Thymus (tissue), 11 donors: Measurements from ENCODE around the gene MCF2L. TPM values are rescaled to one million over a fixed set of nuclear protein-coding genes. Genes with fewer than 3 reads are reported as not detected.

Experiments used
- DNase-seq, 9 donors: peaks; one replicate each; pipeline ENCODE4 v3.0.0-alpha.2; 2013; ENCODE audit warnings: low spot score in 9 of 9, low read depth in 6 of 9, missing footprints in 1 of 9
- H3K27ac ChIP-seq, 2 donors: one replicate each; pipeline ENCODE4 v1.5.1; 2013; ENCODE audit warnings: control low read depth in 1 of 2, low read depth in 1 of 2, low read length in 1 of 2, mild to moderate bottlenecking in 1 of 2, moderate library complexity in 1 of 2
- H3K27me3 ChIP-seq, 2 donors: one replicate each; pipeline ENCODE4 v1.5.1; 2013; ENCODE audit warnings: low read length in 1 of 2; ENCODE audit not compliant: control insufficient read depth in 2 of 2, insufficient read depth in 1 of 2
- H3K36me3 ChIP-seq, 2 donors: one replicate each; pipeline ENCODE4 v1.5.1; 2013; ENCODE audit warnings: low read length in 1 of 2, mild to moderate bottlenecking in 1 of 2, moderate library complexity in 1 of 2; ENCODE audit not compliant: control insufficient read depth in 2 of 2, insufficient read depth in 2 of 2
- H3K4me1 ChIP-seq, 2 donors: one replicate each; pipeline ENCODE4 v1.5.1; 2013; ENCODE audit warnings: low read length in 2 of 2; ENCODE audit not compliant: control insufficient read depth in 2 of 2, insufficient read depth in 2 of 2
- H3K4me3 ChIP-seq, 2 donors: one replicate each; pipeline ENCODE4 v1.5.1; 2013; ENCODE audit warnings: low read length in 2 of 2, control low read depth in 1 of 2, mild to moderate bottlenecking in 1 of 2
- H3K9me3 ChIP-seq, 2 donors: one replicate each; pipeline ENCODE4 v1.5.1; 2013; ENCODE audit warnings: low read length in 1 of 2, mild to moderate bottlenecking in 1 of 2; ENCODE audit not compliant: control insufficient read depth in 2 of 2, insufficient read depth in 1 of 2
- WGBS: extraction: QIAGEN DNeasy Blood & Tissue Kit; methylation state at CpG from one replicate; pipeline ENCODE4 v1.1.7; 2013; 5-methylcytosine and 5-hydroxymethylcytosine counted together
- polyA plus RNA-seq: library from polyadenylated mRNA; stranded (reverse); fragments of 200-250 nt; gene quantifications from one replicate; pipeline ENCODE4 v1.2.3, GENCODE V29; 2013
- total RNA-seq: library from RNA; stranded (reverse); fragments of 120-200 nt; gene quantifications from one replicate; pipeline ENCODE4 v1.2.4, GENCODE V29; 2013
- donor health status: healthy.

MCF2L gene
- total and polyA plus RNA-seq, 2 donors, result 13.0 to 28.6 TPM

- peak; percentile 84 to 100 (median 97) for DNase-seq
- Histone ChIP-seq H3K4me1 (peaks cover 5 to 16% of the 10 kb centered on the region in 2 donors), H3K4me3 (peak overlapping the region in 1 of 2 donors; percentile 45), H3K27ac (no peak overlapping the region), H3K27me3 (peaks cover 17 to 66% of the 10 kb centered on the region in 2 donors), H3K9me3 (no peaks in the 10 kb centered on the region), H3K36me3 (no peaks in the 10 kb centered on the region)
- 2% methylated on average over 18 of the region's 18 CpGs for WGBS
Observed at GRCh38 chr13:112942689-112943308, 26.2 kb upstream of the MCF2L start.

GRCh38 chr13:112943309-112944125 is 25.5 kb upstream of the MCF2L start:
- peak in 3 of 9 donors; percentile 6 to 28 (median 15) for DNase-seq
- peak overlapping the region; percentile 29 to 45 for H3K4me3 ChIP-seq
- WGBS, result 2% methylated on average over 81 of the region's 81 CpGs
- H3K36me3 ChIP-seq, result no peaks in the 10 kb centered on the region
- H3K9me3 ChIP-seq, result no peaks in the 10 kb centered on the region
- no peak overlapping the region for H3K27ac ChIP-seq
- H3K4me1 ChIP-seq, result peaks cover 5 to 16% of the 10 kb centered on the region in 2 donors
- H3K27me3 ChIP-seq, result peaks cover 17 to 67% of the 10 kb centered on the region in 2 donors

GRCh38 chr13:112947796-112948195 is 21.2 kb upstream of the MCF2L start:
- Histone ChIP-seq H3K27me3 (peaks cover 15 to 50% of the 10 kb centered on the region in 2 donors), H3K4me3 (no peak overlapping the region), H3K36me3 (no peaks in the 10 kb centered on the region), H3K27ac (no peak overlapping the region), H3K9me3 (no peaks in the 10 kb centered on the region), H3K4me1 (peaks cover 5 to 10% of the 10 kb centered on the region in 2 donors)
- DNase-seq, result no peak
- 95% methylated on average over 4 of the region's 4 CpGs for WGBS

GRCh38 chr13:112951674-112952371 is 17.2 kb upstream of the MCF2L start:
- Histone ChIP-seq H3K4me1 (no peaks in the 10 kb centered on the region), H3K27me3 (peaks cover 0 to 27% of the 10 kb centered on the region in 2 donors), H3K4me3 (no peak overlapping the region), H3K27ac (no peak overlapping the region), H3K9me3 (no peaks in the 10 kb centered on the region), H3K36me3 (no peaks in the 10 kb centered on the region)
- WGBS, result 93% methylated on average over 9 of the region's 9 CpGs
- DNase-seq, result no peak

GRCh38 chr13:112952759-112953551 is 16.1 kb upstream of the MCF2L start:
- no peaks in the 10 kb centered on the region for H3K9me3 ChIP-seq
- H3K4me1 ChIP-seq, result no peaks in the 10 kb centered on the region
- DNase-seq, result no peak
- H3K36me3 ChIP-seq, result no peaks in the 10 kb centered on the region
- H3K27ac ChIP-seq, result no peak overlapping the region
- H3K4me3 ChIP-seq, result no peak overlapping the region
- H3K27me3 ChIP-seq, result peaks cover 0 to 16% of the 10 kb centered on the region in 2 donors
- 89% methylated on average over 17 of the region's 17 CpGs for WGBS

GRCh38 chr13:112953591-112954487 is 15.2 kb upstream of the MCF2L start:
- 90% methylated on average over 17 of the region's 17 CpGs for WGBS

GRCh38 chr13:112954488-112955270 is 14.3 kb upstream of the MCF2L start:
- H3K27ac ChIP-seq, result no peak overlapping the region
- 90% methylated on average over 13 of the region's 13 CpGs for WGBS
- no peak for DNase-seq
- H3K4me1 ChIP-seq, result no peaks in the 10 kb centered on the region
- no peaks in the 10 kb centered on the region for H3K36me3 ChIP-seq
- no peaks in the 10 kb centered on the region for H3K9me3 ChIP-seq
- peaks cover 0 to 20% of the 10 kb centered on the region in 2 donors for H3K27me3 ChIP-seq
- H3K4me3 ChIP-seq, result no peak overlapping the region

More at GRCh38 chr13:112953591-112954487, 15.2 kb upstream of the MCF2L start:
- no peak for DNase-seq
- Histone ChIP-seq H3K4me3 (no peak overlapping the region), H3K4me1 (no peaks in the 10 kb centered on the region), H3K9me3 (no peaks in the 10 kb centered on the region), H3K36me3 (no peaks in the 10 kb centered on the region), H3K27me3 (peaks cover 0 to 20% of the 10 kb centered on the region in 2 donors), H3K27ac (no peak overlapping the region)
